Measurements from ENCODE around the gene TMEM270. TPM values are rescaled to one million over a fixed set of nuclear protein-coding genes. Genes with fewer than 3 reads are reported as not detected.

TMEM270 gene
- total and polyA plus RNA-seq, 2 of the 8 experiments (the other 6 are each of a cell fraction or from before 2014, with no cell fraction given): 0.26 TPM; not detected in 1

DNA sequence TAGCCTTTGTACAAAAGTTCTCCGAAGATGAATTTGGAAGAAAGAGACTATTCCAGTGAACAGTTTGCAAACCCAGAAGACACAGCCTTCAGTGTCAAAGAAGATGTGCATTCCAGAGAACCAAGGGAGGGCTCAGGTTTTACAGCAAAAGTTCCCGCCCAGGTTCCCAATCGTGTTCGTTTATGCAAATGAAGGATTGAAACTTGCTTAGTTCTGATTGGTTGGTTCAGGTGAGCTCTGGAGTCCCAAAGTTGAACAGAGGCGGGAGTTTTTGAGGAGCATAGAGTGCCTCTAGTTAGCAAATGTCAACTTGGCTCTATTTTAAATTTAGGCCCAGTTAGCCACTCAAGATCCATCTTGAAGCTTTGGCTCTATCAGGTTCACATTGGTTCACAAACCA, 51.3 kb downstream of the TMEM270 start (continued):
- TF ChIP-seq, protein P1, sequence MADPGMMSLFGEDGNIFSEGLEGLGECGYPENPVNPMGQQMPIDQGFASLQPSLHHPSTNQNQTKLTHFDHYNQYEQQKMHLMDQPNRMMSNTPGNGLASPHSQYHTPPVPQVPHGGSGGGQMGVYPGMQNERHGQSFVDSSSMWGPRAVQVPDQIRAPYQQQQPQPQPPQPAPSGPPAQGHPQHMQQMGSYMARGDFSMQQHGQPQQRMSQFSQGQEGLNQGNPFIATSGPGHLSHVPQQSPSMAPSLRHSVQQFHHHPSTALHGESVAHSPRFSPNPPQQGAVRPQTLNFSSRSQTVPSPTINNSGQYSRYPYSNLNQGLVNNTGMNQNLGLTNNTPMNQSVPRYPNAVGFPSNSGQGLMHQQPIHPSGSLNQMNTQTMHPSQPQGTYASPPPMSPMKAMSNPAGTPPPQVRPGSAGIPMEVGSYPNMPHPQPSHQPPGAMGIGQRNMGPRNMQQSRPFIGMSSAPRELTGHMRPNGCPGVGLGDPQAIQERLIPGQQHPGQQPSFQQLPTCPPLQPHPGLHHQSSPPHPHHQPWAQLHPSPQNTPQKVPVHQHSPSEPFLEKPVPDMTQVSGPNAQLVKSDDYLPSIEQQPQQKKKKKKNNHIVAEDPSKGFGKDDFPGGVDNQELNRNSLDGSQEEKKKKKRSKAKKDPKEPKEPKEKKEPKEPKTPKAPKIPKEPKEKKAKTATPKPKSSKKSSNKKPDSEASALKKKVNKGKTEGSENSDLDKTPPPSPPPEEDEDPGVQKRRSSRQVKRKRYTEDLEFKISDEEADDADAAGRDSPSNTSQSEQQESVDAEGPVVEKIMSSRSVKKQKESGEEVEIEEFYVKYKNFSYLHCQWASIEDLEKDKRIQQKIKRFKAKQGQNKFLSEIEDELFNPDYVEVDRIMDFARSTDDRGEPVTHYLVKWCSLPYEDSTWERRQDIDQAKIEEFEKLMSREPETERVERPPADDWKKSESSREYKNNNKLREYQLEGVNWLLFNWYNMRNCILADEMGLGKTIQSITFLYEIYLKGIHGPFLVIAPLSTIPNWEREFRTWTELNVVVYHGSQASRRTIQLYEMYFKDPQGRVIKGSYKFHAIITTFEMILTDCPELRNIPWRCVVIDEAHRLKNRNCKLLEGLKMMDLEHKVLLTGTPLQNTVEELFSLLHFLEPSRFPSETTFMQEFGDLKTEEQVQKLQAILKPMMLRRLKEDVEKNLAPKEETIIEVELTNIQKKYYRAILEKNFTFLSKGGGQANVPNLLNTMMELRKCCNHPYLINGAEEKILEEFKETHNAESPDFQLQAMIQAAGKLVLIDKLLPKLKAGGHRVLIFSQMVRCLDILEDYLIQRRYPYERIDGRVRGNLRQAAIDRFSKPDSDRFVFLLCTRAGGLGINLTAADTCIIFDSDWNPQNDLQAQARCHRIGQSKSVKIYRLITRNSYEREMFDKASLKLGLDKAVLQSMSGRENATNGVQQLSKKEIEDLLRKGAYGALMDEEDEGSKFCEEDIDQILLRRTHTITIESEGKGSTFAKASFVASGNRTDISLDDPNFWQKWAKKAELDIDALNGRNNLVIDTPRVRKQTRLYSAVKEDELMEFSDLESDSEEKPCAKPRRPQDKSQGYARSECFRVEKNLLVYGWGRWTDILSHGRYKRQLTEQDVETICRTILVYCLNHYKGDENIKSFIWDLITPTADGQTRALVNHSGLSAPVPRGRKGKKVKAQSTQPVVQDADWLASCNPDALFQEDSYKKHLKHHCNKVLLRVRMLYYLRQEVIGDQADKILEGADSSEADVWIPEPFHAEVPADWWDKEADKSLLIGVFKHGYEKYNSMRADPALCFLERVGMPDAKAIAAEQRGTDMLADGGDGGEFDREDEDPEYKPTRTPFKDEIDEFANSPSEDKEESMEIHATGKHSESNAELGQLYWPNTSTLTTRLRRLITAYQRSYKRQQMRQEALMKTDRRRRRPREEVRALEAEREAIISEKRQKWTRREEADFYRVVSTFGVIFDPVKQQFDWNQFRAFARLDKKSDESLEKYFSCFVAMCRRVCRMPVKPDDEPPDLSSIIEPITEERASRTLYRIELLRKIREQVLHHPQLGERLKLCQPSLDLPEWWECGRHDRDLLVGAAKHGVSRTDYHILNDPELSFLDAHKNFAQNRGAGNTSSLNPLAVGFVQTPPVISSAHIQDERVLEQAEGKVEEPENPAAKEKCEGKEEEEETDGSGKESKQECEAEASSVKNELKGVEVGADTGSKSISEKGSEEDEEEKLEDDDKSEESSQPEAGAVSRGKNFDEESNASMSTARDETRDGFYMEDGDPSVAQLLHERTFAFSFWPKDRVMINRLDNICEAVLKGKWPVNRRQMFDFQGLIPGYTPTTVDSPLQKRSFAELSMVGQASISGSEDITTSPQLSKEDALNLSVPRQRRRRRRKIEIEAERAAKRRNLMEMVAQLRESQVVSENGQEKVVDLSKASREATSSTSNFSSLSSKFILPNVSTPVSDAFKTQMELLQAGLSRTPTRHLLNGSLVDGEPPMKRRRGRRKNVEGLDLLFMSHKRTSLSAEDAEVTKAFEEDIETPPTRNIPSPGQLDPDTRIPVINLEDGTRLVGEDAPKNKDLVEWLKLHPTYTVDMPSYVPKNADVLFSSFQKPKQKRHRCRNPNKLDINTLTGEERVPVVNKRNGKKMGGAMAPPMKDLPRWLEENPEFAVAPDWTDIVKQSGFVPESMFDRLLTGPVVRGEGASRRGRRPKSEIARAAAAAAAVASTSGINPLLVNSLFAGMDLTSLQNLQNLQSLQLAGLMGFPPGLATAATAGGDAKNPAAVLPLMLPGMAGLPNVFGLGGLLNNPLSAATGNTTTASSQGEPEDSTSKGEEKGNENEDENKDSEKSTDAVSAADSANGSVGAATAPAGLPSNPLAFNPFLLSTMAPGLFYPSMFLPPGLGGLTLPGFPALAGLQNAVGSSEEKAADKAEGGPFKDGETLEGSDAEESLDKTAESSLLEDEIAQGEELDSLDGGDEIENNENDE (IDR thresholded peaks at IDR 0.05; ENCODE audit: insufficient replicate concordance, low read length): no peak
- TF ChIP-seq POU5F1 (IDR thresholded peaks at IDR 0.05; ENCODE audit: low read depth, low read length): no peak
